HepG2 (cell line): ENCODE results near the gene TSNAXIP1. TPM values are rescaled to one million over a fixed set of nuclear protein-coding genes. Genes with fewer than 3 reads are reported as not detected.

Experiments used
- ELF4 ChIP-seq: sonication (generic); formaldehyde crosslinking; IDR thresholded peaks from 2 replicates; pipeline ENCODE4 v1.5.0; 2020; ENCODE audit warnings: missing genetic modification reagents, mild to moderate bottlenecking, moderate library complexity, borderline replicate concordance
- FOXM1 ChIP-seq: sonication (generic); formaldehyde crosslinking; IDR thresholded peaks from 2 replicates; pipeline ENCODE4 v1.5.0; 2020; ENCODE audit warnings: missing genetic modification reagents
- GTF3A ChIP-seq: sonication (generic); formaldehyde crosslinking; conservative IDR thresholded peaks from 2 replicates; pipeline ENCODE4 v1.4.0; 2020; ENCODE audit warnings: mild to moderate bottlenecking, missing genetic modification reagents
- JDP2 ChIP-seq: sonication (generic); formaldehyde crosslinking; IDR thresholded peaks from 2 replicates; pipeline ENCODE4 v1.8.1; 2022; ENCODE audit warnings: missing genetic modification reagents, borderline replicate concordance
- NBN ChIP-seq: fragments of 450-650 bp; conservative IDR thresholded peaks from 2 replicates; pipeline ENCODE4 v1.6.1; 2017
- NFATC3 ChIP-seq: sonication (generic); formaldehyde crosslinking; IDR thresholded peaks from 2 replicates; pipeline ENCODE4 v1.5.1; 2020; ENCODE audit warnings: mild to moderate bottlenecking, missing genetic modification reagents
- PRMT3 ChIP-seq: sonication (generic); formaldehyde crosslinking; IDR thresholded peaks from 2 replicates; pipeline ENCODE4 v1.8.1; 2022; ENCODE audit warnings: low read depth, mild to moderate bottlenecking, moderate library complexity, missing genetic modification reagents, borderline replicate concordance
- SALL2 ChIP-seq: sonication (generic); formaldehyde crosslinking; IDR thresholded peaks from 2 replicates; pipeline ENCODE4 v1.8.1; 2023; ENCODE audit warnings: mild to moderate bottlenecking, missing genetic modification reagents, inconsistent platforms
- SMARCE1 ChIP-seq: fragments of 450-650 bp; IDR thresholded peaks from 2 replicates; pipeline ENCODE4 v1.6.1; 2017; ENCODE audit warnings: borderline replicate concordance
- TBX3 ChIP-seq: fragments of 450-650 bp; IDR thresholded peaks from 2 replicates; pipeline ENCODE4 v1.6.1; 2017; ENCODE audit warnings: antibody characterized with exemption, mild to moderate bottlenecking, inconsistent platforms, borderline replicate concordance
- ZBTB38 ChIP-seq: sonication (generic); formaldehyde crosslinking; IDR thresholded peaks from 2 replicates; pipeline ENCODE4 v1.5.1; 2020; ENCODE audit warnings: mild to moderate bottlenecking, missing genetic modification reagents
- ZNF124 ChIP-seq: sonication (generic); formaldehyde crosslinking; IDR thresholded peaks from 2 replicates; pipeline ENCODE4 v1.4.0; 2020; ENCODE audit warnings: missing genetic modification reagents
- ZNF367 ChIP-seq: sonication (generic); formaldehyde crosslinking; IDR thresholded peaks from 2 replicates; pipeline ENCODE4 v1.4.0; 2020; ENCODE audit warnings: missing genetic modification reagents, borderline replicate concordance
- ZNF460 ChIP-seq: sonication (generic); formaldehyde crosslinking; IDR thresholded peaks from 2 replicates; pipeline ENCODE4 v1.5.1; 2020; ENCODE audit warnings: missing genetic modification reagents, mild to moderate bottlenecking, borderline replicate concordance
- ZNF644 ChIP-seq: IDR thresholded peaks from 2 replicates; pipeline ENCODE4 v1.6.1; 2016; ENCODE audit warnings: low read depth
- ZNF670 ChIP-seq: sonication (generic); formaldehyde crosslinking; IDR thresholded peaks from 2 replicates; pipeline ENCODE4 v1.8.0; 2022; ENCODE audit warnings: mild to moderate bottlenecking, missing genetic modification reagents, borderline replicate concordance
- ZNF772 ChIP-seq: sonication (generic); formaldehyde crosslinking; IDR thresholded peaks from 2 replicates; pipeline ENCODE4 v1.5.0; 2020; ENCODE audit warnings: mild to moderate bottlenecking, missing genetic modification reagents
- polyA plus RNA-seq, 8 experiments: library from polyadenylated mRNA; depleted of rRNA in 3 of 8; stranded (reverse) in 7 of 8; unstranded in 1 of 8; fragments of >200 nt; fragmentation: Illumina TruSeq in 4 of 8; extraction: Trizol in 4 of 8; gene quantifications; 2 replicates each; pipeline versions ENCODE4 v1.2.1 to v1.2.3, GENCODE V29; 2011 to 2016; ENCODE audit warnings: low read depth in 4 of 8, missing spikeins in 1 of 8, mixed read lengths in 1 of 8; ENCODE audit not compliant: insufficient read depth in 1 of 8
- total RNA-seq, 5 experiments: library from RNA; depleted of rRNA; stranded (reverse); fragments of >200 nt; fragmentation: Illumina TruSeq; extraction: Trizol; gene quantifications; 2 replicates each; pipeline ENCODE4 v1.2.3, GENCODE V29; 2016; ENCODE audit warnings: low read depth in 1 of 5
- TF ChIP-seq, protein P1 (sequence below): IDR thresholded peaks from 2 replicates; pipeline ENCODE4 v1.6.1; 2016; ENCODE audit warnings: low read depth
- TF ChIP-seq, protein P2 (sequence below): sonication (generic); formaldehyde crosslinking; IDR thresholded peaks from 2 replicates; pipeline ENCODE4 v1.8.1; 2022; ENCODE audit warnings: low read depth, mild to moderate bottlenecking, missing genetic modification reagents
- TF ChIP-seq, protein P3 (sequence below): sonication (generic); formaldehyde crosslinking; IDR thresholded peaks from 2 replicates; pipeline ENCODE4 v1.4.0; 2020; ENCODE audit warnings: missing genetic modification reagents
- TF ChIP-seq, protein P4 (sequence below), 2 experiments: fragments of 450-650 bp in 1 of 2; sonication (generic) in 1 of 2; formaldehyde crosslinking; IDR thresholded peaks; 2 replicates each; pipeline versions ENCODE4 v1.5.0 to v1.8.0; 2020 to 2022; ENCODE audit warnings: mild to moderate bottlenecking in 1 of 2, missing genetic modification reagents in 1 of 2
- TF ChIP-seq, protein P5 (sequence below): sonication (generic); formaldehyde crosslinking; IDR thresholded peaks from 2 replicates; pipeline ENCODE4 v1.5.0; 2020; ENCODE audit warnings: missing genetic modification reagents, mild to moderate bottlenecking, borderline replicate concordance

TSNAXIP1 gene
- total and polyA plus RNA-seq, 2 of the 13 experiments (the other 11 are each of a cell fraction or from before 2014, with no cell fraction given) = 0.37 to 0.86 TPM

DNA sequence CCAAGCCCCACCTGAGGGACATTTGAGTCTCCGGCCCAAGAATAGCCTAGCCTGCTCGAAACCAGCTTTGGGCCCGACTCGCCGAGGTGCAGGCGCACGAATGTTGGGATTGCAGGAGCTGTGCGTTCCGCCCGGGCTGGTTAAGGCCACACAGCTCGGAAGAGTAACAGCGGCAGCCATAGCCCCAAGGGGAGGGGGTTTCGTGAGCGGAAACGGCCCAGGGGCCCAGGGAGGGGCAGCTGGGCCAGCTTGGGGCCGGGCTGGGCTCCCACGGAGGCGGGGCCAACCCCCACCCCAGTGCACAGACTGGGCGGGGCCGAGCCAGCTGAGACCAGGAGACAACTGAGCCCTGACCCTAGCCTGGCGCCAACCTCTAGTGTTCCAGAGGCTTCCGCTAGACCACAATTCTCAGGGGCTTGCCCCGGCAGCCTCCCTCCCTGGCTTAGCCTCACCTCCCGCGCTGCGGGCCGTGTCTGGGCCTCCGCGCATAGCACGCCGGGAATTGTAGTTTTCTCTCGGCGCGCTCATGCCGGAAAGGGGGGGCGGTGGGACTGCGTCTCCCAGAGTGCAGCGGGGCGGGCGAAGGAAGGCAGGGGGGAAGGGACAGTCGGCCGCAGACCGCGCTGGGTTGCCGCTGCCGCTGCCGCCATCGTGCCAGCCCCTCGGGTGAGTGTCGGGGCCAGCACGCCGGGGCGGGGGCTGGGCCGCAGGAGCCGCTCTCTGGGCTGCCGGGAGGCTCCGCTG lies 39.8 kb downstream of the TSNAXIP1 start, which contains the start of gene NUTF2 (continued):
- TF ChIP-seq ZBTB38 (CRISPR knock-in tag) (peak; percentile 80; the same call in 1 of the 2 replicates), SMARCE1 (no peak), NFATC3 (CRISPR knock-in tag) (0 out of 2 replicates have a peak, but pooled peaks have one; percentile 31), ZNF367 (CRISPR knock-in tag) (0 out of 2 replicates have a peak, but pooled peaks have one; percentile 69), NBN (no peak), FOXM1 (peak; percentile 23; the same call in 1 of the 2 replicates), JDP2 (CRISPR knock-in tag) (no peak), ZNF124 (CRISPR knock-in tag) (peak; percentile 91; the same call in 1 of the 2 replicates), GTF3A (CRISPR knock-in tag) (0 out of 2 replicates have a peak, but pooled peaks have one; percentile 38), ZNF460 (CRISPR knock-in tag) (peak; percentile 79; the same call in 1 of the 2 replicates), PRMT3 (CRISPR knock-in tag) (no peak; the same call in 1 of the 2 replicates), SALL2 (peak; percentile 77), TBX3 (peak; percentile 73), ZNF644 (no peak), ELF4 (CRISPR knock-in tag) (peak; percentile 70; the same call in 1 of the 2 replicates), ZNF670 (CRISPR knock-in tag) (peak; percentile 72; the same call in 1 of the 2 replicates), ZNF772 (CRISPR knock-in tag) (peak; percentile 83; the same call in 1 of the 2 replicates)
- TF ChIP-seq, protein P1, sequence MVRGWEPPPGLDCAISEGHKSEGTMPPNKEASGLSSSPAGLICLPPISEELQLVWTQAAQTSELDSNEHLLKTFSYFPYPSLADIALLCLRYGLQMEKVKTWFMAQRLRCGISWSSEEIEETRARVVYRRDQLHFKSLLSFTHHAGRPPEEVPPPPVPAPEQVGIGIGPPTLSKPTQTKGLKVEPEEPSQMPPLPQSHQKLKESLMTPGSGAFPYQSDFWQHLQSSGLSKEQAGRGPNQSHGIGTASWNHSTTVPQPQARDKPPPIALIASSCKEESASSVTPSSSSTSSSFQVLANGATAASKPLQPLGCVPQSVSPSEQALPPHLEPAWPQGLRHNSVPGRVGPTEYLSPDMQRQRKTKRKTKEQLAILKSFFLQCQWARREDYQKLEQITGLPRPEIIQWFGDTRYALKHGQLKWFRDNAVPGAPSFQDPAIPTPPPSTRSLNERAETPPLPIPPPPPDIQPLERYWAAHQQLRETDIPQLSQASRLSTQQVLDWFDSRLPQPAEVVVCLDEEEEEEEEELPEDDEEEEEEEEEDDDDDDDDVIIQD (CRISPR knock-in tag) = peak; percentile 69
- TF ChIP-seq, protein P2, sequence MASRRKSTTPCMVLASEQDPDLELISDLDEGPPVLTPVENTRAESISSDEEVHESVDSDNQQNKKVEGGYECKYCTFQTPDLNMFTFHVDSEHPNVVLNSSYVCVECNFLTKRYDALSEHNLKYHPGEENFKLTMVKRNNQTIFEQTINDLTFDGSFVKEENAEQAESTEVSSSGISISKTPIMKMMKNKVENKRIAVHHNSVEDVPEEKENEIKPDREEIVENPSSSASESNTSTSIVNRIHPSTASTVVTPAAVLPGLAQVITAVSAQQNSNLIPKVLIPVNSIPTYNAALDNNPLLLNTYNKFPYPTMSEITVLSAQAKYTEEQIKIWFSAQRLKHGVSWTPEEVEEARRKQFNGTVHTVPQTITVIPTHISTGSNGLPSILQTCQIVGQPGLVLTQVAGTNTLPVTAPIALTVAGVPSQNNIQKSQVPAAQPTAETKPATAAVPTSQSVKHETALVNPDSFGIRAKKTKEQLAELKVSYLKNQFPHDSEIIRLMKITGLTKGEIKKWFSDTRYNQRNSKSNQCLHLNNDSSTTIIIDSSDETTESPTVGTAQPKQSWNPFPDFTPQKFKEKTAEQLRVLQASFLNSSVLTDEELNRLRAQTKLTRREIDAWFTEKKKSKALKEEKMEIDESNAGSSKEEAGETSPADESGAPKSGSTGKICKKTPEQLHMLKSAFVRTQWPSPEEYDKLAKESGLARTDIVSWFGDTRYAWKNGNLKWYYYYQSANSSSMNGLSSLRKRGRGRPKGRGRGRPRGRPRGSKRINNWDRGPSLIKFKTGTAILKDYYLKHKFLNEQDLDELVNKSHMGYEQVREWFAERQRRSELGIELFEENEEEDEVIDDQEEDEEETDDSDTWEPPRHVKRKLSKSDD (CRISPR knock-in tag) = 0 out of 2 replicates have a peak, but pooled peaks have one; percentile 85
- TF ChIP-seq, protein P3, sequence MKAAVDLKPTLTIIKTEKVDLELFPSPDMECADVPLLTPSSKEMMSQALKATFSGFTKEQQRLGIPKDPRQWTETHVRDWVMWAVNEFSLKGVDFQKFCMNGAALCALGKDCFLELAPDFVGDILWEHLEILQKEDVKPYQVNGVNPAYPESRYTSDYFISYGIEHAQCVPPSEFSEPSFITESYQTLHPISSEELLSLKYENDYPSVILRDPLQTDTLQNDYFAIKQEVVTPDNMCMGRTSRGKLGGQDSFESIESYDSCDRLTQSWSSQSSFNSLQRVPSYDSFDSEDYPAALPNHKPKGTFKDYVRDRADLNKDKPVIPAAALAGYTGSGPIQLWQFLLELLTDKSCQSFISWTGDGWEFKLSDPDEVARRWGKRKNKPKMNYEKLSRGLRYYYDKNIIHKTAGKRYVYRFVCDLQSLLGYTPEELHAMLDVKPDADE = 0 out of 2 replicates have a peak, but pooled peaks have one; percentile 18
- TF ChIP-seq, protein P4, sequence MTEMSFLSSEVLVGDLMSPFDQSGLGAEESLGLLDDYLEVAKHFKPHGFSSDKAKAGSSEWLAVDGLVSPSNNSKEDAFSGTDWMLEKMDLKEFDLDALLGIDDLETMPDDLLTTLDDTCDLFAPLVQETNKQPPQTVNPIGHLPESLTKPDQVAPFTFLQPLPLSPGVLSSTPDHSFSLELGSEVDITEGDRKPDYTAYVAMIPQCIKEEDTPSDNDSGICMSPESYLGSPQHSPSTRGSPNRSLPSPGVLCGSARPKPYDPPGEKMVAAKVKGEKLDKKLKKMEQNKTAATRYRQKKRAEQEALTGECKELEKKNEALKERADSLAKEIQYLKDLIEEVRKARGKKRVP (CRISPR knock-in tag; IDR thresholded peaks at IDR 0.05) = no peak
- TF ChIP-seq, protein P5, sequence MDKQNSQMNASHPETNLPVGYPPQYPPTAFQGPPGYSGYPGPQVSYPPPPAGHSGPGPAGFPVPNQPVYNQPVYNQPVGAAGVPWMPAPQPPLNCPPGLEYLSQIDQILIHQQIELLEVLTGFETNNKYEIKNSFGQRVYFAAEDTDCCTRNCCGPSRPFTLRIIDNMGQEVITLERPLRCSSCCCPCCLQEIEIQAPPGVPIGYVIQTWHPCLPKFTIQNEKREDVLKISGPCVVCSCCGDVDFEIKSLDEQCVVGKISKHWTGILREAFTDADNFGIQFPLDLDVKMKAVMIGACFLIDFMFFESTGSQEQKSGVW (CRISPR knock-in tag) = no peak
